HCT116 (cell line): ENCODE data around the gene LOXL1. TPM values are rescaled to one million over a fixed set of nuclear protein-coding genes. Genes with fewer than 3 reads are reported as not detected.

Source experiments
- ATAC-seq: fragments of 200-7000 bp; cut with Tn5 transposase; 2 replicates; pipeline ENCODE4 v1.9.1; 2020; ENCODE audit warnings: mild to moderate bottlenecking, moderate library complexity
- BruUV-seq: library from RNA; stranded (reverse); fragments of 400-500 nt; replicated peaks from 2 replicates; lab custom pipeline; 2021; lab: Mats Ljungman, UMichigan
- CTCF ChIA-PET: fragments of 300-600 bp; sonication (Branson Sonifier 250); formaldehyde crosslinking; loops from one replicate; lab custom pipeline; 2021; ENCODE audit warnings: antibody characterized with exemption; lab: Charles Lee
- POLR2A ChIA-PET: fragments of 300-600, 350-600 bp; sonication (Branson Sonifier 250); formaldehyde crosslinking; loops from one replicate; lab custom pipeline; 2021; ENCODE audit warnings: antibody characterized with exemption; lab: Charles Lee
- RAD21 ChIA-PET, 2 experiments: fragments of 300-600 bp; sonication (Branson Sonifier 250); formaldehyde crosslinking; loops; one replicate each; lab custom pipeline; 2023; ENCODE audit warnings: low total read pairs in 2 of 2; ENCODE audit not compliant: uncharacterized antibody in 2 of 2, unreplicated experiment in 2 of 2, low non-redundant PET in 1 of 2; lab: Charles Lee
- DNase-seq: peaks from one replicate; pipeline ENCODE4 v3.0.0-alpha.2; 2010; ENCODE audit warnings: low read depth, low spot score
- H2AFZ ChIP-seq: fragments of 200-600 bp; shearing (Covaris generic), sonication (generic); 2 replicates; pipeline ENCODE4 v1.6.1; 2017; ENCODE audit warnings: low read depth, mixed run types, mixed read lengths, antibody characterized with exemption, low read length; ENCODE audit not compliant: poor library complexity, severe bottlenecking
- H3K27ac ChIP-seq: 2 replicates; pipeline ENCODE4 v1.5.1; 2012; ENCODE audit warnings: low read depth, low read length
- H3K27me3 ChIP-seq: fragments of 200-600 bp; sonication (generic); 2 replicates; pipeline ENCODE4 v1.6.1; 2016; ENCODE audit warnings: mixed run types, low read length, mixed read lengths; ENCODE audit not compliant: insufficient read depth
- H3K36me3 ChIP-seq, 2 experiments: fragments of 200-500 bp in 1 of 2; fragments of 200-600 bp in 1 of 2; sonication (Bioruptor generic) in 1 of 2; sonication (generic) in 1 of 2; 2 replicates each; pipeline versions ENCODE4 v1.5.1 to v1.6.1; 2014 to 2016; ENCODE audit warnings: low read length in 2 of 2, inconsistent platforms in 1 of 2, mixed read lengths in 1 of 2, mixed run types in 1 of 2; ENCODE audit not compliant: insufficient read depth in 2 of 2, control insufficient read depth in 1 of 2
- H3K4me1 ChIP-seq, 2 experiments: fragments of 200-600 bp in 1 of 2; sonication (generic) in 1 of 2; 2 replicates each; pipeline versions ENCODE4 v1.5.1 to v1.6.1; 2012 to 2017; ENCODE audit warnings: low read length in 2 of 2, inconsistent platforms in 1 of 2, mild to moderate bottlenecking in 1 of 2, mixed read lengths in 1 of 2, mixed run types in 1 of 2, moderate library complexity in 1 of 2; ENCODE audit not compliant: insufficient read depth in 2 of 2, control insufficient read depth in 1 of 2
- H3K4me2 ChIP-seq: fragments of 200-600 bp; sonication (generic); 2 replicates; pipeline ENCODE4 v1.6.1; 2017; ENCODE audit warnings: mixed run types, low read length, mixed read lengths
- H3K4me3 ChIP-seq, 2 experiments: fragments of 200-600 bp in 1 of 2; sonication (generic) in 1 of 2; replicated peaks in 1 of 2; 2 replicates each; pipeline ENCODE4 v1.5.1; 2011 to 2016; ENCODE audit warnings: low read length in 2 of 2, control low read depth in 1 of 2, low read depth in 1 of 2, mild to moderate bottlenecking in 1 of 2, mixed read lengths in 1 of 2, mixed run types in 1 of 2
- H3K79me2 ChIP-seq: fragments of 200-600 bp; sonication (generic); 2 replicates; pipeline ENCODE4 v1.6.1; 2017; ENCODE audit warnings: mild to moderate bottlenecking, mixed run types, low read length, moderate library complexity, mixed read lengths; ENCODE audit not compliant: insufficient read depth
- H3K9ac ChIP-seq: fragments of 200-600 bp; sonication (generic); 2 replicates; pipeline ENCODE4 v1.6.1; 2016; ENCODE audit warnings: low read length, mixed read lengths
- H3K9me2 ChIP-seq: fragments of 200-600 bp; sonication (generic), shearing (Covaris generic); 2 replicates; pipeline ENCODE4 v1.6.1; 2017; ENCODE audit warnings: mixed run types, mild to moderate bottlenecking, moderate library complexity; ENCODE audit not compliant: insufficient read depth
- H3K9me3 ChIP-seq, 2 experiments: fragments of 200-500 bp in 1 of 2; fragments of 200-600 bp in 1 of 2; sonication (Bioruptor generic) in 1 of 2; sonication (generic) in 1 of 2; 2 replicates each; pipeline ENCODE4 v1.6.1; 2014 to 2017; ENCODE audit warnings: low read length in 2 of 2, mixed read lengths in 2 of 2, inconsistent platforms in 1 of 2, low read depth in 1 of 2, mild to moderate bottlenecking in 1 of 2, mixed run types in 1 of 2, moderate library complexity in 1 of 2; ENCODE audit not compliant: control insufficient read depth in 1 of 2, insufficient read depth in 1 of 2
- H4K20me1 ChIP-seq: fragments of 200-600 bp; sonication (generic), shearing (Covaris generic); 2 replicates; pipeline ENCODE4 v1.6.1; 2017; ENCODE audit warnings: mixed run types, mild to moderate bottlenecking, moderate library complexity; ENCODE audit not compliant: insufficient read depth
- CBX3 ChIP-seq: IDR thresholded peaks from 2 replicates; pipeline ENCODE4 v1.6.1; 2012; ENCODE audit warnings: low read depth
- CEBPB ChIP-seq: IDR thresholded peaks from 2 replicates; pipeline ENCODE4 v1.6.1; 2012; ENCODE audit warnings: low read depth
- EGR1 ChIP-seq: IDR thresholded peaks from 2 replicates; pipeline ENCODE4 v1.6.1; 2012; ENCODE audit warnings: low read depth
- ELF1 ChIP-seq: IDR thresholded peaks from 2 replicates; pipeline ENCODE4 v1.6.1; 2012; ENCODE audit warnings: low read depth, borderline replicate concordance
- EZH2 ChIP-seq: fragments of 200-600 bp; sonication (generic); IDR thresholded peaks from 2 replicates; pipeline ENCODE4 v1.6.1; 2017; ENCODE audit warnings: antibody characterized with exemption, mixed run types
- EZH2phosphoT487 ChIP-seq: fragments of 200-600 bp; IDR thresholded peaks from 2 replicates; pipeline ENCODE4 v1.6.1; 2018; ENCODE audit warnings: antibody characterized with exemption, borderline replicate concordance
- FOSL1 ChIP-seq: IDR thresholded peaks from 2 replicates; pipeline ENCODE4 v1.6.1; 2012; ENCODE audit warnings: low read depth
- JUND ChIP-seq: IDR thresholded peaks from 2 replicates; pipeline ENCODE4 v1.6.1; 2012
- POLR2AphosphoS5 ChIP-seq: IDR thresholded peaks from 2 replicates; pipeline ENCODE4 v1.6.1; 2011; ENCODE audit warnings: mild to moderate bottlenecking, low read depth, low read length, moderate library complexity
- RAD21 ChIP-seq: IDR thresholded peaks from 2 replicates; pipeline ENCODE4 v1.6.1; 2012; ENCODE audit warnings: low read depth, mild to moderate bottlenecking
- SIN3A ChIP-seq: IDR thresholded peaks from 2 replicates; pipeline ENCODE4 v1.6.1; 2012; ENCODE audit warnings: low read depth
- SP1 ChIP-seq: IDR thresholded peaks from 2 replicates; pipeline ENCODE4 v1.6.1; 2012; ENCODE audit warnings: low read depth
- SRF ChIP-seq: IDR thresholded peaks from 2 replicates; pipeline ENCODE4 v1.6.1; 2012; ENCODE audit warnings: low read depth
- TCF7L2 ChIP-seq: IDR thresholded peaks from 2 replicates; pipeline ENCODE4 v1.7.0; 2011; ENCODE audit warnings: borderline replicate concordance, inconsistent platforms; ENCODE audit not compliant: insufficient read depth, insufficient read length; ENCODE audit errors: extremely low read depth
- YY1 ChIP-seq: IDR thresholded peaks from 2 replicates; pipeline ENCODE4 v1.6.1; 2011; ENCODE audit warnings: low read length, low read depth, moderate library complexity, mild to moderate bottlenecking; ENCODE audit not compliant: insufficient replicate concordance; ENCODE audit errors: extremely low read depth
- ZFX ChIP-seq: fragments of 450-650 bp; IDR thresholded peaks from 2 replicates; pipeline ENCODE4 v1.6.1; 2017
- ZNF274 ChIP-seq: fragments of 200-500 bp; sonication (Bioruptor generic); IDR thresholded peaks from 2 replicates; pipeline ENCODE4 v1.6.1; 2014; ENCODE audit warnings: mild to moderate bottlenecking, low read depth, low read length, inconsistent platforms
- intact Hi-C: fragments of 100-400 bp; cut with micrococcal nuclease; formaldehyde crosslinking; loops from 2 replicates; pipeline ENCODE4 v1.10.0; 2022
- total RNA-seq: library from RNA; stranded (reverse); gene quantifications from one replicate; pipeline ENCODE4 v1.2.1, GENCODE V29; 2021; ENCODE audit not compliant: unreplicated experiment
- TF ChIP-seq, protein P1 (sequence below), 3 experiments: fragments of 200-600 bp in 1 of 3; sonication (generic) in 1 of 3; IDR thresholded peaks in 2 of 3; conservative IDR thresholded peaks in 1 of 3; 2 replicates each; pipeline ENCODE4 v1.5.1; 2012 to 2017; ENCODE audit warnings: low read depth in 2 of 3, low read length in 2 of 3, antibody characterized with exemption in 1 of 3, borderline replicate concordance in 1 of 3, control low read depth in 1 of 3, mild to moderate bottlenecking in 1 of 3, mixed read lengths in 1 of 3, mixed run types in 1 of 3, moderate library complexity in 1 of 3; ENCODE audit not compliant: insufficient read depth in 1 of 3
- TF ChIP-seq, protein P2 (sequence below): IDR thresholded peaks from 2 replicates; pipeline ENCODE4 v1.6.1; 2012
- TF ChIP-seq, protein P3 (sequence below): IDR thresholded peaks from 2 replicates; pipeline ENCODE4 v1.6.1; 2012
- TF ChIP-seq, protein P4 (sequence below): IDR thresholded peaks from 2 replicates; pipeline ENCODE4 v1.6.1; 2011; ENCODE audit warnings: mild to moderate bottlenecking, low read length, moderate library complexity; ENCODE audit not compliant: insufficient replicate concordance; ENCODE audit errors: extremely low read depth

Gene LOXL1
- total RNA-seq, 1 experiment from 2014 or later = 14.9 TPM

DNA sequence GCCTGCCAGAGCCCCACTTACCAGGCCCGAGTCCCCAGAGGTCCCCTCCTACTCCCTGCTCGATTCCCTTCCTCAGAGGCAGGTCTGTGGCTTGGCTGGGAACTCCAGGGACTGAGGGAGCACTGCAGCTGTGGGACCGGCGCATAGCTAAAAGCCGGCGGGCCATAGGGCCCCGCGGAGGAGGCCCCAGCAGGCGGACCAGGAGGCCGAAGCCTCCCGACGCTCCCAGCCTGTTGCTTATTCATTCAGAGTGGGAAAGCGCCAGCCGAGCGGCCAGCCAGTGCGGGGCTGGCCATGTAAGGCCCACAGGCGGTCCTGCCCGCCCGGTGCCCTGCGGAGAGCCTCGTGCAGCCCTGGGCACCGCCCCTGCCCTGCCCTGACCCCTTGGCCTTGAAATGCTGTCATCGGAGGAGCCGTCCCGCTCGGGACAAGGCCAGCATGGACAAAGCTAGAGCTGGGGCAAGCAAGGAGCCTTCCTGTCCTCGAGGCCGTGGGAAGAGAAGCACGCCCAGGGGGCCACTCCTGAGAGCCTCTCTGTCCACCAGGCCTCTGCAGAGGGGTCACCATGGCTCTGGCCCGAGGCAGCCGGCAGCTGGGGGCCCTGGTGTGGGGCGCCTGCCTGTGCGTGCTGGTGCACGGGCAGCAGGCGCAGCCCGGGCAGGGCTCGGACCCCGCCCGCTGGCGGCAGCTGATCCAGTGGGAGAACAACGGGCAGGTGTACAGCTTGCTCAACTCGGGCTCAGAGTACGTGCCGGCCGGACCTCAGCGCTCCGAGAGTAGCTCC is at the start of gene LOXL1 (continued):
- TF ChIP-seq EGR1 (no peak), TCF7L2 (no peak), SP1 (no peak; the same call in 1 of the 2 replicates), POLR2AphosphoS5 (peak; percentile 73), FOSL1 (peak; percentile 69)
- TF ChIP-seq, all 23 proteins: peak for 4

DNA sequence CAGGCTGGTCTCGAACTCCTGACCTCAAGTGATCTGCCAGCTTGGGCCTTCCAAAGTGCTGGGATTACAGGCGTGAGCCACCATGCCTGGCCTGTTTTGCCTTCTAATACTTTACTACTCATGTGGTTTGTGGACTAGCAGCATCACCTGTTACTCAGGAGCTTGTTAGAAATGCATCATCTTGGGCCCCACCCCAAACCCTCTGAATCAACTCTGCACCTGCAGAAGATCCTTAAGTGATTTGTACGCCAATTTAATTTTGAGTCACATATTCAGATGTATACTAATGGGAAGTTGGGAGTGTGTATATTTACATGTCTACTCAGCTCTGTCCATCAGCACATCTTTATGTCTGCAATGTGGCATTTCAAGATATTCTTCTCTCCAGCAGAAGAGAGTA is 46.8 kb upstream of the LOXL1 start:
- intact Hi-C loops = no loop called here
- H3K27me3 ChIP-seq = no peaks in the 10 kb centered on the region
- RAD21 ChIA-PET = no interaction called here
- no peak overlapping the region for H3K27ac ChIP-seq
- H3K9me3 ChIP-seq = no peaks in the 10 kb centered on the region
- CTCF ChIA-PET = no interaction called here
- H2AFZ ChIP-seq = no peak overlapping the region
- no peaks in the 10 kb centered on the region for H3K9me2 ChIP-seq
- no peak for TF ChIP-seq YY1
- no peak for TF ChIP-seq SIN3A
- TF ChIP-seq, protein P1, sequence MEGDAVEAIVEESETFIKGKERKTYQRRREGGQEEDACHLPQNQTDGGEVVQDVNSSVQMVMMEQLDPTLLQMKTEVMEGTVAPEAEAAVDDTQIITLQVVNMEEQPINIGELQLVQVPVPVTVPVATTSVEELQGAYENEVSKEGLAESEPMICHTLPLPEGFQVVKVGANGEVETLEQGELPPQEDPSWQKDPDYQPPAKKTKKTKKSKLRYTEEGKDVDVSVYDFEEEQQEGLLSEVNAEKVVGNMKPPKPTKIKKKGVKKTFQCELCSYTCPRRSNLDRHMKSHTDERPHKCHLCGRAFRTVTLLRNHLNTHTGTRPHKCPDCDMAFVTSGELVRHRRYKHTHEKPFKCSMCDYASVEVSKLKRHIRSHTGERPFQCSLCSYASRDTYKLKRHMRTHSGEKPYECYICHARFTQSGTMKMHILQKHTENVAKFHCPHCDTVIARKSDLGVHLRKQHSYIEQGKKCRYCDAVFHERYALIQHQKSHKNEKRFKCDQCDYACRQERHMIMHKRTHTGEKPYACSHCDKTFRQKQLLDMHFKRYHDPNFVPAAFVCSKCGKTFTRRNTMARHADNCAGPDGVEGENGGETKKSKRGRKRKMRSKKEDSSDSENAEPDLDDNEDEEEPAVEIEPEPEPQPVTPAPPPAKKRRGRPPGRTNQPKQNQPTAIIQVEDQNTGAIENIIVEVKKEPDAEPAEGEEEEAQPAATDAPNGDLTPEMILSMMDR (IDR thresholded peaks at IDR 0.05 in 2 of 3, conservative IDR thresholded peaks at IDR 0.05 in 1 of 3; ENCODE audit: borderline replicate concordance in 1 of 3, insufficient read depth in 1 of 3, low read depth in 2 of 3, low read length in 2 of 3) = no peak
- TF ChIP-seq FOSL1 = no peak
- no peak for TF ChIP-seq SP1
- no peak for TF ChIP-seq RAD21
- no peak for TF ChIP-seq ZNF274
- no peak for TF ChIP-seq POLR2AphosphoS5
- no peak for TF ChIP-seq EZH2
- TF ChIP-seq CEBPB = no peak
- no peak for TF ChIP-seq TCF7L2
- TF ChIP-seq CBX3 = no peak
- TF ChIP-seq ZFX = no peak
- TF ChIP-seq, protein P2, sequence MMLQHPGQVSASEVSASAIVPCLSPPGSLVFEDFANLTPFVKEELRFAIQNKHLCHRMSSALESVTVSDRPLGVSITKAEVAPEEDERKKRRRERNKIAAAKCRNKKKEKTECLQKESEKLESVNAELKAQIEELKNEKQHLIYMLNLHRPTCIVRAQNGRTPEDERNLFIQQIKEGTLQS = no peak
- TF ChIP-seq EZH2phosphoT487 = no peak
- TF ChIP-seq, protein P3, sequence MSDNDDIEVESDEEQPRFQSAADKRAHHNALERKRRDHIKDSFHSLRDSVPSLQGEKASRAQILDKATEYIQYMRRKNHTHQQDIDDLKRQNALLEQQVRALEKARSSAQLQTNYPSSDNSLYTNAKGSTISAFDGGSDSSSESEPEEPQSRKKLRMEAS = no peak
- no peak for TF ChIP-seq SRF
- no peak for TF ChIP-seq ELF1
- TF ChIP-seq, protein P4, sequence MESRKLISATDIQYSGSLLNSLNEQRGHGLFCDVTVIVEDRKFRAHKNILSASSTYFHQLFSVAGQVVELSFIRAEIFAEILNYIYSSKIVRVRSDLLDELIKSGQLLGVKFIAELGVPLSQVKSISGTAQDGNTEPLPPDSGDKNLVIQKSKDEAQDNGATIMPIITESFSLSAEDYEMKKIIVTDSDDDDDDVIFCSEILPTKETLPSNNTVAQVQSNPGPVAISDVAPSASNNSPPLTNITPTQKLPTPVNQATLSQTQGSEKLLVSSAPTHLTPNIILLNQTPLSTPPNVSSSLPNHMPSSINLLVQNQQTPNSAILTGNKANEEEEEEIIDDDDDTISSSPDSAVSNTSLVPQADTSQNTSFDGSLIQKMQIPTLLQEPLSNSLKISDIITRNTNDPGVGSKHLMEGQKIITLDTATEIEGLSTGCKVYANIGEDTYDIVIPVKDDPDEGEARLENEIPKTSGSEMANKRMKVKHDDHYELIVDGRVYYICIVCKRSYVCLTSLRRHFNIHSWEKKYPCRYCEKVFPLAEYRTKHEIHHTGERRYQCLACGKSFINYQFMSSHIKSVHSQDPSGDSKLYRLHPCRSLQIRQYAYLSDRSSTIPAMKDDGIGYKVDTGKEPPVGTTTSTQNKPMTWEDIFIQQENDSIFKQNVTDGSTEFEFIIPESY = no peak
- no peak for TF ChIP-seq JUND
- H4K20me1 ChIP-seq = no peaks in the 10 kb centered on the region
- no TSS peak for BruUV-seq
- POLR2A ChIA-PET = no interaction called here
- H3K9ac ChIP-seq = no peak overlapping the region
- H3K4me3 ChIP-seq = no peak overlapping the region
- ATAC-seq (no peak), DNase-seq (no peak)
- H3K79me2 ChIP-seq = no peaks in the 10 kb centered on the region
- H3K4me1 ChIP-seq = no peaks in the 10 kb centered on the region
- H3K36me3 ChIP-seq = no peaks in the 10 kb centered on the region
- H3K4me2 ChIP-seq = no peak overlapping the region
